Neuron (in vitro differentiated cells): ENCODE results near the gene ANKS6.

Experiments used
- H2AFZ ChIP-seq: one replicate; pipeline ENCODE4 v1.6.1; 2013; ENCODE audit warnings: low read depth, mild to moderate bottlenecking, inconsistent platforms, low read length, moderate library complexity
- H3K27me3 ChIP-seq: one replicate; pipeline ENCODE4 v1.6.1; 2013; ENCODE audit warnings: low read length; ENCODE audit not compliant: insufficient read depth
- H3K36me3 ChIP-seq: one replicate; pipeline ENCODE4 v1.6.1; 2013; ENCODE audit warnings: low read length; ENCODE audit not compliant: insufficient read depth
- H3K4me1 ChIP-seq: one replicate; pipeline ENCODE4 v1.6.1; 2013; ENCODE audit warnings: low read length; ENCODE audit not compliant: insufficient read depth
- H3K4me3 ChIP-seq: 2 replicates; pipeline ENCODE4 v1.5.1; 2013; ENCODE audit warnings: mild to moderate bottlenecking, low read length, moderate library complexity
- H3K9me3 ChIP-seq: one replicate; pipeline ENCODE4 v1.6.1; 2013; ENCODE audit warnings: low read length

ANKS6 gene

DNA sequence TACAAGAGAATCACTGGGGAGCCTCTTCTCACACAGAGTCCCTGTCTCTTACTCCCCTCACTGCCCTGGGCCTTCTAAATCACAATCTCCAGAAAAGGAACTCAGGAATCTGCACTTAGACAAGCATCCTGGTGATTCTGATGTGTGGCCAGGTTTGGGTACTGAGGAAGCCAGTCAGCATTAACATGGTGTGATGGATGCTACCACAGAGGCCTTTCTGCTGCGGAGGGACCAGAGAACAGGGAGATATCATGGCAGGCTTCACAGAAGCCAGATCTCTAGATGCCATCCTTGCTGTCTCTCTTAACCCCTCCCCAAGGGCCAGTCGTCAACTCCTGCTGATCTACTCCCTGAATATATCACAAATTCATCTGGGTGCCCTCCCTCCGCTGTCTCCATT lies 1.6 kb downstream of the ANKS6 start:
- H3K9me3 ChIP-seq, result peaks cover 2% of the 10 kb centered on the region
- no peaks in the 10 kb centered on the region for H3K27me3 ChIP-seq
- peaks cover 16% of the 10 kb centered on the region for H3K4me1 ChIP-seq
- H2AFZ ChIP-seq, result no peak overlapping the region
- H3K36me3 ChIP-seq, result peaks cover 4% of the 10 kb centered on the region
- H3K4me3 ChIP-seq, result no peak overlapping the region

GRCh38 chr9:98793031-98793430 lies 3.3 kb downstream of the ANKS6 start:
- H3K9me3 ChIP-seq, result no peaks in the 10 kb centered on the region
- no peak overlapping the region for H2AFZ ChIP-seq
- H3K4me1 ChIP-seq, result peaks cover 16% of the 10 kb centered on the region
- H3K36me3 ChIP-seq, result peaks cover 6% of the 10 kb centered on the region
- no peaks in the 10 kb centered on the region for H3K27me3 ChIP-seq
- H3K4me3 ChIP-seq, result no peak overlapping the region

DNA sequence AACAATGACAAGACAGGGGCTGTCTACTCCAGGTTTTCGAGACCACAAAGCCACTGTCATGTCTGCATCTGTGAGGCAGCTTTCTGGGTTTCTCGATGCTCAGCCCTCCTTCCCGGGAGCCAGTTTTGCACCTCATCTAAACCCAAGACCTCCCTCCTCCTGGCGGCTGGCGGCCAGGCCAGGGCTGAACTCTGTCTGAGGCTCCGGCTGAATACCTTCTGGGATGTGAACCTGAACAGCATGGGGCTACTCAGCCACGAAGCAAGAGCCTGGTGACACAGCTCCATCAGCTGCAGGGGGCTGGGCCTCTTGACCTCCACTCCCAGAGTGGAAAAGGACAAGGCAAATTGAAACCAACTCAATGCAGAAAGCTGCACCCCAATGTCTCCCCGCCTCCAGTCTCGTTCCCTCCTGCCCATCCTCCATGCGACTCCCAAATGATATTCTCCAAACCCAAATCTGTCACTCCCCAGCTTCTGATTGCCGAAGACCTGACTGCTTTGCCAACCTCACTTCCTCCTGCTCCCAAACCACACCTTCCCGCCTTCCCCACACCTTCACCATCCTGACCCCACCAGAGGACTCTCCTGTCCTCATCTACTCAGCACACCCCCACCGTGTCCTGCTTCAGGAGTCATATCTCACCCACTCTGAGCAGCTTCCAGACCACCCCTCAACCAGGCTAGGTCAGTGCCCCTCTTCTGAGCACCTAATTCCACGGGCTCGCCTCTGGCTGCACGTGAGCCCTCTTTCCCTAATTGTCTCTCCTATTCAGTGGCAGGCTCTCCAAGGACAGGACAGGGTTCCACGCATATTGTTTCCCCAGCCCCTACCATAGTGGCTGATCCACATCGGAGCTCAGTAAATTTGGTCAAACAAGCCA lies 4.5 kb downstream of the ANKS6 start:
- peaks cover 16% of the 10 kb centered on the region for H3K4me1 ChIP-seq
- no peak overlapping the region for H2AFZ ChIP-seq
- no peaks in the 10 kb centered on the region for H3K9me3 ChIP-seq
- no peak overlapping the region for H3K4me3 ChIP-seq
- H3K27me3 ChIP-seq, result no peaks in the 10 kb centered on the region
- H3K36me3 ChIP-seq, result peaks cover 6% of the 10 kb centered on the region

GRCh38 chr9:98790842-98791607 lies 5.3 kb downstream of the ANKS6 start:
- Histone ChIP-seq H3K36me3 (peaks cover 6% of the 10 kb centered on the region), H3K4me3 (no peak overlapping the region), H3K4me1 (peaks cover 14% of the 10 kb centered on the region)

GRCh38 chr9:98790134-98790841 lies 6.1 kb downstream of the ANKS6 start:
- Histone ChIP-seq H2AFZ (no peak overlapping the region), H3K9me3 (no peaks in the 10 kb centered on the region), H3K4me3 (no peak overlapping the region), H3K4me1 (peaks cover 8% of the 10 kb centered on the region), H3K36me3 (peaks cover 6% of the 10 kb centered on the region), H3K27me3 (no peaks in the 10 kb centered on the region)

More at GRCh38 chr9:98790842-98791607, 5.3 kb downstream of the ANKS6 start:
- Histone ChIP-seq H3K9me3 (no peaks in the 10 kb centered on the region), H2AFZ (no peak overlapping the region), H3K27me3 (no peaks in the 10 kb centered on the region)

DNA sequence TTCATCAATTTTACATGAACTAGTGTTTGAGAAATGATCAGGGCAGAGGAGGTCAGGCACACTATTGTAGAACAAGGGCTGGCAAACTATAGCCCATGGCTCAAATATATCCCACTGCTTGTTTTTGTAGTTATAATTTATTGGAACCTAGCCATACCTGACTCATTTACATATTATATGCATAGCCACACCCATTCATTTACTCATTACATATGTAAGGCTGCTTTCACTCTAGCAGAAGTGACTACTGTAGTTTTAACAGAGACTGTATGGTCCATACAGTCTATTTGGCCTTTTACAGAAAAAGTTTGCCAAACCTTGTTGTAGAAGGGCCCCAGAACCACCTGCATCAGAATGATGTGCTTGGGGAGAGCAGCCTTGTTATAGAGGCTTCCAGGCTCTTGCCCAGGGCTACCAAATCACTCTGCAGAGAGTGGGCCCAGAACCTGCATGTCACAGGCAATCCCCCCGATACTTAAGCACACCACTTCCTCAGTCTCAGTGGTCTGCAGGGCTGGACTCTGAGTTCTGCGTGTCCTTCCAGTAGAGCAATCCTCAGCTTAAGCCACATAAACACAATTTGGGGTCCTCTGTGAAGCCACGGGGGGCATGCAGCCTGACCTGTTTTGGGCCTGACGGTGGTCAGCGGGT lies 6.7 kb downstream of the ANKS6 start:
- no peak overlapping the region for H3K4me3 ChIP-seq
- peaks cover 7% of the 10 kb centered on the region for H3K4me1 ChIP-seq
- no peaks in the 10 kb centered on the region for H3K9me3 ChIP-seq
- H2AFZ ChIP-seq, result no peak overlapping the region
- no peaks in the 10 kb centered on the region for H3K27me3 ChIP-seq
- peaks cover 6% of the 10 kb centered on the region for H3K36me3 ChIP-seq

GRCh38 chr9:98787766-98788335 lies 8.5 kb downstream of the ANKS6 start:
- Histone ChIP-seq H2AFZ (no peak overlapping the region), H3K4me3 (no peak overlapping the region), H3K9me3 (no peaks in the 10 kb centered on the region), H3K4me1 (peaks cover 7% of the 10 kb centered on the region), H3K27me3 (no peaks in the 10 kb centered on the region), H3K36me3 (peaks cover 12% of the 10 kb centered on the region)

DNA sequence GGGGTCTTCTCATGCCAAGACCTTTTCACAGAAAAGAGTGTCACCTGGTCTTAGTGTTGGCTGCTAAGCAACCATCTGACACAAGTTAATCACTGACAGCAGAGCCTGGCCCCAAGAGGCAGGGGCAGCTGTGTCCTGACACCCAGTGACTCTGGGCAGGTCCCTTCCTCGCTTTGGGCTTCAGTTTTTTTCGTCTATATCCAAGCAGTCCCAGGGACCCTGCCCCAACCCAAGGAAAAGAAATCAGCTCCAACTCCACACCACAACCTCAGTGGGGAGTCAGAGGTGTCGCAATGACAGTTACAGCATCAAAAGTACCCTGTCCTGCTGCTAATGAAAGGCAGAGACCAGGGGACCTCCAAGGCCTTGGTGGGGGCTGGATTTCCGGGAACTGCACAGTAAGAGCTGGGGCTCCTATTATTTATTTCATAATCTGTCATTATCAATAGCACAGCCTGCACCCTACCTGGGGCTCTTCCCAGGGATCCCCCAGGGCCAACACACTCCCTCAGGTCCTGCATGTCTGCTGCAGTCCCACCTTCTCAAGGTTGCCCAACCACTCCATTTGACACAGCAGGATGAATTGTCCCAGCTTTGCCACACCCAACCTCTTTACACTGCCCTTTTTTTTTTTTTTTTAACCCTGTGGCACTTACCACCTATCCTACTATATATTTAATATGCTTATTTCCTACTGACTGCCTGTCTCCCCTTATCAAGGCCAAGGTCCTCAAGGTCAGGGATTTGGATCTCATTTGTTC lies 9.4 kb downstream of the ANKS6 start:
- no peak overlapping the region for H2AFZ ChIP-seq
- peaks cover 7% of the 10 kb centered on the region for H3K4me1 ChIP-seq
- H3K9me3 ChIP-seq, result no peaks in the 10 kb centered on the region
- H3K4me3 ChIP-seq, result no peak overlapping the region
- H3K27me3 ChIP-seq, result no peaks in the 10 kb centered on the region
- H3K36me3 ChIP-seq, result peaks cover 20% of the 10 kb centered on the region

GRCh38 chr9:98784831-98785806 lies 11.2 kb downstream of the ANKS6 start:
- no peak overlapping the region for H3K4me3 ChIP-seq
- H3K27me3 ChIP-seq, result no peaks in the 10 kb centered on the region
- H2AFZ ChIP-seq, result no peak overlapping the region
- no peaks in the 10 kb centered on the region for H3K4me1 ChIP-seq
- no peaks in the 10 kb centered on the region for H3K9me3 ChIP-seq
- H3K36me3 ChIP-seq, result peaks cover 25% of the 10 kb centered on the region

- H3K4me3 ChIP-seq, result no peak overlapping the region
- no peak overlapping the region for H2AFZ ChIP-seq
- peaks cover 6% of the 10 kb centered on the region for H3K4me1 ChIP-seq
- H3K9me3 ChIP-seq, result no peaks in the 10 kb centered on the region
- H3K27me3 ChIP-seq, result no peaks in the 10 kb centered on the region
- H3K36me3 ChIP-seq, result peaks cover 21% of the 10 kb centered on the region
Observed at GRCh38 chr9:98783518-98784226, 12.7 kb downstream of the ANKS6 start.
